Fibroblast of lung (primary cell): ENCODE data around the gene MAPKBP1.

Experiments used
- CTCF ChIP-seq, 2 donors: IDR thresholded peaks in 1 of 2; conservative IDR thresholded peaks in 1 of 2; 1 replicate in 1 of 2; 2 replicates in 1 of 2; pipeline ENCODE4 v1.5.1; 2011 to 2012; ENCODE audit warnings: low read length in 2 of 2, control low read depth in 1 of 2, inconsistent platforms in 1 of 2, low read depth in 1 of 2, mild to moderate bottlenecking in 1 of 2
- EZH2 ChIP-seq: IDR thresholded peaks from 2 replicates; pipeline ENCODE4 v1.5.1; 2012; ENCODE audit warnings: low read length, control low read depth, mild to moderate bottlenecking; ENCODE audit errors: missing control alignments

DNA sequence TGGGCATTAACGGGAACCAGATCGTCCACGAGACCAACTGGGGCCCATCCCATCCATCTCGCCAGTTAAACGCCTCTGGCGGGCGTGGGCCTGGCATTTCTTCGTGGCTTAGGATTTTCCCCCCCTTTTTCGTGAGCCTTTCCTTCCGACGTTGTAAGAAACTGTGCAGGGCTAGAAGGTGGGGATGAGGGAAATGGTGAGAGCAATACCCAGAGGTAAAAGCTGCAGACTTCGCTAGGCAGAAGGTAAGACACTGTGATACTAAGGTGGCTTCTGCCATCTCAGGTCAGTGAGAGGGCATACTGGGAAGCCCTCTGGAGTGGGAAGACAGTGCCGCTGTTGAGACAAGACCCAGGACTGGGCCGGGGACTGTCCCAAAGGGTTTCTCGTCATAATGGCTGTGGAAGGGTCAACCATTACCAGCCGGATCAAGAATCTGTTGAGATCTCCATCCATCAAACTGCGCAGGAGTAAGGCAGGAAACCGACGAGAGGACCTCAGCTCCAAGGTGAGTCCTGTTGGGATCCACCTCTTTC is 666 bp downstream of the MAPKBP1 start:
- no peak for TF ChIP-seq CTCF (conservative IDR thresholded peaks at IDR 0.05 in 1 of 2, IDR thresholded peaks at IDR 0.05 in 1 of 2; ENCODE audit: low read depth in 1 of 2, low read length in 2 of 2)
- TF ChIP-seq EZH2: no peak
